Loucy (cell line): ENCODE measurements around the gene STXBP5.

Experiments used
- H2AFZ ChIP-seq: fragments of 200-600 bp; sonication (generic); 2 replicates; pipeline ENCODE4 v1.6.0; 2016; ENCODE audit warnings: antibody characterized with exemption, mild to moderate bottlenecking, low read length, moderate library complexity
- H3F3A ChIP-seq: fragments of 200-600 bp; 2 replicates; pipeline ENCODE4 v1.6.0; 2016; ENCODE audit warnings: antibody characterized with exemption, low read depth, mild to moderate bottlenecking
- H3K27me3 ChIP-seq: fragments of 200-600 bp; sonication (generic); 2 replicates; pipeline ENCODE4 v1.6.1; 2014; ENCODE audit warnings: low read length, mild to moderate bottlenecking; ENCODE audit not compliant: insufficient read depth, poor library complexity, severe bottlenecking
- H3K36me3 ChIP-seq: fragments of 200-600 bp; sonication (generic); 2 replicates; pipeline ENCODE4 v1.6.1; 2016; ENCODE audit warnings: low read length; ENCODE audit not compliant: insufficient read depth
- H3K4me1 ChIP-seq: fragments of 200-600 bp; sonication (generic); 2 replicates; pipeline ENCODE4 v1.5.1; 2014; ENCODE audit warnings: low read length, mild to moderate bottlenecking; ENCODE audit not compliant: insufficient read depth, poor library complexity, severe bottlenecking
- H3K4me2 ChIP-seq: fragments of 200-600 bp; sonication (generic); 2 replicates; pipeline ENCODE4 v1.6.0; 2014; ENCODE audit warnings: antibody characterized with exemption, low read length, low read depth, mild to moderate bottlenecking; ENCODE audit not compliant: poor library complexity, severe bottlenecking
- H3K4me3 ChIP-seq: fragments of 200-600 bp; sonication (generic); 2 replicates; pipeline ENCODE4 v1.5.1; 2014; ENCODE audit warnings: low read length, mild to moderate bottlenecking, mixed read lengths; ENCODE audit not compliant: poor library complexity, severe bottlenecking
- H3K79me2 ChIP-seq: fragments of 200-600 bp; sonication (generic); 2 replicates; pipeline ENCODE4 v1.6.1; 2014; ENCODE audit warnings: low read length; ENCODE audit not compliant: insufficient read depth
- H3K9ac ChIP-seq: fragments of 200-600 bp; sonication (generic); 2 replicates; pipeline ENCODE4 v1.6.0; 2014; ENCODE audit warnings: mild to moderate bottlenecking, low read depth, low read length, moderate library complexity; ENCODE audit not compliant: poor library complexity, severe bottlenecking
- H3K9me2 ChIP-seq: fragments of 200-600 bp; sonication (generic); replicated peaks from 2 replicates; pipeline ENCODE4 v1.6.1; 2016; ENCODE audit warnings: low read depth, low read length, mixed read lengths
- H3K9me3 ChIP-seq: fragments of 200-600 bp; sonication (generic); 2 replicates; pipeline ENCODE4 v1.6.1; 2014; ENCODE audit warnings: mild to moderate bottlenecking, antibody characterized with exemption, low read length, low read depth; ENCODE audit not compliant: insufficient read depth
- H4K20me1 ChIP-seq: fragments of 200-600 bp; sonication (generic); 2 replicates; pipeline ENCODE4 v1.6.0; 2014; ENCODE audit warnings: antibody characterized with exemption, low read length, mild to moderate bottlenecking; ENCODE audit not compliant: insufficient read depth, poor library complexity, severe bottlenecking
- EZH2phosphoT487 ChIP-seq: fragments of 200-600 bp; IDR thresholded peaks from 2 replicates; pipeline ENCODE4 v1.6.1; 2018; ENCODE audit warnings: antibody characterized with exemption, mild to moderate bottlenecking, moderate library complexity, borderline replicate concordance
- TF ChIP-seq, protein P1 (sequence below): fragments of 200-600 bp; sonication (generic); conservative IDR thresholded peaks from 2 replicates; pipeline ENCODE4 v1.5.1; 2014; ENCODE audit warnings: mild to moderate bottlenecking, antibody characterized with exemption, low read length

Gene STXBP5

DNA sequence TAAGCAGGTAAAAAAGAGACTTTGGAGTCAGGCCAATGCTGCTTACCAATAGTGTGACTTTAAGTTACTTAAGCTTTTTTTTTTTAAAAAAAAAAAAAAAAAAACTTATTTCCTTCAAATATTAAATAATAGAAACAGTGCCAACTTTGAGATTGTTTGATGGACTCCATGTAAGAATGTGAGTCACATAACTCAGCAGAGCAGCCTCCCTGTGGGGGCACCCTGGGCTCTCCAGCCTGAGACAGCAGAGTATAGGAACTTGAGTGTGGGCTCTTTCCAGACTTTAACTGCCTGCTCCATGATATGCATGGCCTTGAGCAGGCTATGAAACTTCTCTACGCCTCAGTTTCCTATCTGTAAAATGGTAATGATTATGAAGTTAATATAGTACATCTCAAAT lies 190.9 kb downstream of the STXBP5 start:
- Histone ChIP-seq H3K79me2 (no peaks in the 10 kb centered on the region), H3K27me3 (no peaks in the 10 kb centered on the region), H3K36me3 (no peaks in the 10 kb centered on the region), H3K4me3 (no peak overlapping the region), H3F3A (no peaks in the 10 kb centered on the region), H3K9me2 (no peaks in the 10 kb centered on the region), H4K20me1 (no peaks in the 10 kb centered on the region), H3K9ac (no peak overlapping the region), H2AFZ (no peak overlapping the region), H3K4me2 (no peak overlapping the region), H3K9me3 (peaks cover 1% of the 10 kb centered on the region; the same call in 1 of the 2 replicates), H3K4me1 (no peaks in the 10 kb centered on the region)
- TF ChIP-seq, protein P1, sequence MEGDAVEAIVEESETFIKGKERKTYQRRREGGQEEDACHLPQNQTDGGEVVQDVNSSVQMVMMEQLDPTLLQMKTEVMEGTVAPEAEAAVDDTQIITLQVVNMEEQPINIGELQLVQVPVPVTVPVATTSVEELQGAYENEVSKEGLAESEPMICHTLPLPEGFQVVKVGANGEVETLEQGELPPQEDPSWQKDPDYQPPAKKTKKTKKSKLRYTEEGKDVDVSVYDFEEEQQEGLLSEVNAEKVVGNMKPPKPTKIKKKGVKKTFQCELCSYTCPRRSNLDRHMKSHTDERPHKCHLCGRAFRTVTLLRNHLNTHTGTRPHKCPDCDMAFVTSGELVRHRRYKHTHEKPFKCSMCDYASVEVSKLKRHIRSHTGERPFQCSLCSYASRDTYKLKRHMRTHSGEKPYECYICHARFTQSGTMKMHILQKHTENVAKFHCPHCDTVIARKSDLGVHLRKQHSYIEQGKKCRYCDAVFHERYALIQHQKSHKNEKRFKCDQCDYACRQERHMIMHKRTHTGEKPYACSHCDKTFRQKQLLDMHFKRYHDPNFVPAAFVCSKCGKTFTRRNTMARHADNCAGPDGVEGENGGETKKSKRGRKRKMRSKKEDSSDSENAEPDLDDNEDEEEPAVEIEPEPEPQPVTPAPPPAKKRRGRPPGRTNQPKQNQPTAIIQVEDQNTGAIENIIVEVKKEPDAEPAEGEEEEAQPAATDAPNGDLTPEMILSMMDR = no peak
- no peak for TF ChIP-seq EZH2phosphoT487

GRCh38 chr6:147397306-147397705 lies 193.1 kb downstream of the STXBP5 start:
- H3K9ac ChIP-seq = no peak overlapping the region
- no peak overlapping the region for H2AFZ ChIP-seq
- H3K9me3 ChIP-seq = peaks cover 10% of the 10 kb centered on the region; the same call in 1 of the 2 replicates
- no peaks in the 10 kb centered on the region for H3K4me1 ChIP-seq
- TF ChIP-seq, protein P1 = no peak
- TF ChIP-seq EZH2phosphoT487 = no peak
- no peaks in the 10 kb centered on the region for H3F3A ChIP-seq
- no peaks in the 10 kb centered on the region for H4K20me1 ChIP-seq
- H3K27me3 ChIP-seq = no peaks in the 10 kb centered on the region
- no peaks in the 10 kb centered on the region for H3K79me2 ChIP-seq
- no peaks in the 10 kb centered on the region for H3K9me2 ChIP-seq
- H3K36me3 ChIP-seq = no peaks in the 10 kb centered on the region
- no peak overlapping the region for H3K4me2 ChIP-seq
- H3K4me3 ChIP-seq = no peak overlapping the region

GRCh38 chr6:147400968-147401367 lies 196.8 kb downstream of the STXBP5 start:
- H3K9me2 ChIP-seq = no peaks in the 10 kb centered on the region
- H3K79me2 ChIP-seq = no peaks in the 10 kb centered on the region
- no peak overlapping the region for H3K9ac ChIP-seq
- no peak overlapping the region for H3K4me3 ChIP-seq
- no peaks in the 10 kb centered on the region for H3K36me3 ChIP-seq
- peaks cover 10% of the 10 kb centered on the region; the same call in 1 of the 2 replicates for H3K9me3 ChIP-seq
- H3K27me3 ChIP-seq = no peaks in the 10 kb centered on the region
- no peaks in the 10 kb centered on the region for H3K4me1 ChIP-seq
- no peak overlapping the region for H3K4me2 ChIP-seq
- H3F3A ChIP-seq = no peaks in the 10 kb centered on the region
- no peak overlapping the region for H2AFZ ChIP-seq
- no peaks in the 10 kb centered on the region for H4K20me1 ChIP-seq
- no peak for TF ChIP-seq EZH2phosphoT487
- TF ChIP-seq, protein P1 = no peak
